ENCODE measurements around the gene TMEM135. TPM values are rescaled to one million over a fixed set of nuclear protein-coding genes. Genes with fewer than 3 reads are reported as not detected.
"Not testable (repeated sequence)": the region's sequence is repeated elsewhere in the genome, so short reads cannot be mapped to it uniquely, and the experiment has no call there.

TMEM135 gene
- total RNA-seq, 2 donors from 2014 or later = 23.9 to 25.3 TPM

GRCh38 chr11:87142594-87142993 lies 104.9 kb downstream of the TMEM135 start:
- no peaks in the 10 kb centered on the region for H3K27me3 Mint-ChIP-seq

GRCh38 chr11:87143641-87144040 lies 105.9 kb downstream of the TMEM135 start:
- H3K27me3 Mint-ChIP-seq = no peaks in the 10 kb centered on the region
- ATAC-seq (no peak), DNase-seq (no peak)
- H3K27ac Mint-ChIP-seq = no peak overlapping the region
- no peaks in the 10 kb centered on the region for H3K9me3 ChIP-seq (ENCODE audit: control insufficient read depth, low read length, poor library complexity, severe bottlenecking)
- H3K4me1 Mint-ChIP-seq = peaks cover 12% of the 10 kb centered on the region
- no peak overlapping the region for H3K4me3 Mint-ChIP-seq
- H3K36me3 Mint-ChIP-seq (ENCODE audit: low read depth) = no peaks in the 10 kb centered on the region

More at GRCh38 chr11:87142594-87142993, 104.9 kb downstream of the TMEM135 start:
- Mint-ChIP-seq H3K4me3 (no peak overlapping the region), H3K36me3 (ENCODE audit: low read depth) (no peaks in the 10 kb centered on the region), H3K27ac (no peak overlapping the region), H3K4me1 (peaks cover 12% of the 10 kb centered on the region)
- no peak for DNase-seq
- ATAC-seq = no peak
- H3K9me3 ChIP-seq (ENCODE audit: control insufficient read depth, low read length, poor library complexity, severe bottlenecking) = no peaks in the 10 kb centered on the region

- DNase-seq (no peak), ATAC-seq (no peak)
- Mint-ChIP-seq H3K4me1 (peaks cover 14% of the 10 kb centered on the region), H3K4me3 (no peak overlapping the region), H3K27me3 (no peaks in the 10 kb centered on the region), H3K27ac (no peak overlapping the region), H3K36me3 (ENCODE audit: low read depth) (no peaks in the 10 kb centered on the region)
- no peaks in the 10 kb centered on the region for H3K9me3 ChIP-seq (ENCODE audit: control insufficient read depth, low read length, poor library complexity, severe bottlenecking)
Observed at GRCh38 chr11:87144252-87144651, 106.5 kb downstream of the TMEM135 start.

- H3K4me3 Mint-ChIP-seq = no peak overlapping the region
- H3K9me3 ChIP-seq (ENCODE audit: control insufficient read depth, low read length, poor library complexity, severe bottlenecking) = no peaks in the 10 kb centered on the region
- peaks cover 6% of the 10 kb centered on the region for H3K36me3 Mint-ChIP-seq (ENCODE audit: low read depth)
- H3K27me3 Mint-ChIP-seq = no peaks in the 10 kb centered on the region
- H3K4me1 Mint-ChIP-seq = peaks cover 17% of the 10 kb centered on the region
- ATAC-seq = no peak
- no peak overlapping the region for H3K27ac Mint-ChIP-seq
- DNase-seq = no peak
Observed at GRCh38 chr11:87148749-87149148, 111.0 kb downstream of the TMEM135 start.

- not testable (repeated sequence) for H3K27ac Mint-ChIP-seq; H3K27me3 Mint-ChIP-seq; H3K4me3 Mint-ChIP-seq; DNase-seq; H3K36me3 Mint-ChIP-seq (ENCODE audit: low read depth); H3K9me3 ChIP-seq (ENCODE audit: control insufficient read depth, low read length, poor library complexity, severe bottlenecking); ATAC-seq
- peaks cover 17% of the 10 kb centered on the region for H3K4me1 Mint-ChIP-seq
Observed at GRCh38 chr11:87149782-87150181, 112.0 kb downstream of the TMEM135 start.

GRCh38 chr11:87150936-87151335 lies 113.2 kb downstream of the TMEM135 start:
- H3K9me3 ChIP-seq (ENCODE audit: control insufficient read depth, low read length, poor library complexity, severe bottlenecking) = no peaks in the 10 kb centered on the region
- DNase-seq (no peak), ATAC-seq (no peak)
- Mint-ChIP-seq H3K4me1 (peaks cover 15% of the 10 kb centered on the region), H3K27ac (no peak overlapping the region), H3K27me3 (no peaks in the 10 kb centered on the region), H3K36me3 (ENCODE audit: low read depth) (peaks cover 6% of the 10 kb centered on the region), H3K4me3 (no peak overlapping the region)

- Mint-ChIP-seq H3K4me1 (peaks cover 16% of the 10 kb centered on the region), H3K27me3 (no peaks in the 10 kb centered on the region), H3K4me3 (no peak overlapping the region), H3K27ac (no peak overlapping the region), H3K36me3 (ENCODE audit: low read depth) (peaks cover 6% of the 10 kb centered on the region)
- H3K9me3 ChIP-seq (ENCODE audit: control insufficient read depth, low read length, poor library complexity, severe bottlenecking) = no peaks in the 10 kb centered on the region
- ATAC-seq (no peak), DNase-seq (no peak)
Observed at GRCh38 chr11:87154246-87154645, 116.5 kb downstream of the TMEM135 start.

- peaks cover 6% of the 10 kb centered on the region for H3K4me1 Mint-ChIP-seq
- no peak for ATAC-seq
- H3K36me3 Mint-ChIP-seq (ENCODE audit: low read depth) = peaks cover 2% of the 10 kb centered on the region
- H3K9me3 ChIP-seq (ENCODE audit: control insufficient read depth, low read length, poor library complexity, severe bottlenecking) = no peaks in the 10 kb centered on the region
- no peak overlapping the region for H3K4me3 Mint-ChIP-seq
- H3K27ac Mint-ChIP-seq = no peak overlapping the region
- H3K27me3 Mint-ChIP-seq = no peaks in the 10 kb centered on the region
- no peak for DNase-seq
Observed at GRCh38 chr11:87156970-87157369, 119.2 kb downstream of the TMEM135 start.

GRCh38 chr11:87169076-87169475 lies 131.3 kb downstream of the TMEM135 start:
- not testable (repeated sequence) for H3K36me3 Mint-ChIP-seq (ENCODE audit: low read depth); H3K4me3 Mint-ChIP-seq; ATAC-seq; DNase-seq; H3K27ac Mint-ChIP-seq; H3K27me3 Mint-ChIP-seq; H3K4me1 Mint-ChIP-seq; H3K9me3 ChIP-seq (ENCODE audit: control insufficient read depth, low read length, poor library complexity, severe bottlenecking)

GRCh38 chr11:87173185-87174039 lies 135.7 kb downstream of the TMEM135 start:
- DNase-seq (no peak), ATAC-seq (no peak)
- peaks cover 4% of the 10 kb centered on the region for H3K36me3 Mint-ChIP-seq (ENCODE audit: low read depth)
- no peak overlapping the region for H3K27ac Mint-ChIP-seq
- no peaks in the 10 kb centered on the region for H3K27me3 Mint-ChIP-seq
- H3K4me1 Mint-ChIP-seq = peaks cover 3% of the 10 kb centered on the region
- no peak overlapping the region for H3K4me3 Mint-ChIP-seq
- H3K9me3 ChIP-seq (ENCODE audit: control insufficient read depth, low read length, poor library complexity, severe bottlenecking) = no peaks in the 10 kb centered on the region

GRCh38 chr11:87174870-87175269 lies 137.1 kb downstream of the TMEM135 start:
- no peak overlapping the region for H3K27ac Mint-ChIP-seq
- H3K4me1 Mint-ChIP-seq = peaks cover 3% of the 10 kb centered on the region
- no peaks in the 10 kb centered on the region for H3K9me3 ChIP-seq (ENCODE audit: control insufficient read depth, low read length, poor library complexity, severe bottlenecking)
- DNase-seq = no peak
- no peak for ATAC-seq
- H3K36me3 Mint-ChIP-seq (ENCODE audit: low read depth) = peaks cover 5% of the 10 kb centered on the region
- no peaks in the 10 kb centered on the region for H3K27me3 Mint-ChIP-seq
- no peak overlapping the region for H3K4me3 Mint-ChIP-seq

- Mint-ChIP-seq H3K4me1 (peaks cover 3% of the 10 kb centered on the region), H3K27ac (no peak overlapping the region), H3K27me3 (no peaks in the 10 kb centered on the region), H3K4me3 (no peak overlapping the region), H3K36me3 (ENCODE audit: low read depth) (peaks cover 5% of the 10 kb centered on the region)
- no peak for DNase-seq
- H3K9me3 ChIP-seq (ENCODE audit: control insufficient read depth, low read length, poor library complexity, severe bottlenecking) = no peaks in the 10 kb centered on the region
- no peak for ATAC-seq
Observed at GRCh38 chr11:87176044-87176443, 138.3 kb downstream of the TMEM135 start.

- DNase-seq (no peak), ATAC-seq (no peak)
- no peaks in the 10 kb centered on the region for H3K4me1 Mint-ChIP-seq
- no peak overlapping the region for H3K27ac Mint-ChIP-seq
- H3K27me3 Mint-ChIP-seq = no peaks in the 10 kb centered on the region
- no peaks in the 10 kb centered on the region for H3K9me3 ChIP-seq (ENCODE audit: control insufficient read depth, low read length, poor library complexity, severe bottlenecking)
- peaks cover 5% of the 10 kb centered on the region for H3K36me3 Mint-ChIP-seq (ENCODE audit: low read depth)
- H3K4me3 Mint-ChIP-seq = no peak overlapping the region
Observed at GRCh38 chr11:87179621-87180020, 141.9 kb downstream of the TMEM135 start.

GRCh38 chr11:87180742-87181141 lies 143.0 kb downstream of the TMEM135 start:
- H3K36me3 Mint-ChIP-seq (ENCODE audit: low read depth) = peaks cover 8% of the 10 kb centered on the region
- ATAC-seq (no peak), DNase-seq (no peak)
- peaks cover 6% of the 10 kb centered on the region for H3K4me1 Mint-ChIP-seq
- no peak overlapping the region for H3K4me3 Mint-ChIP-seq
- H3K9me3 ChIP-seq (ENCODE audit: control insufficient read depth, low read length, poor library complexity, severe bottlenecking) = no peaks in the 10 kb centered on the region
- no peaks in the 10 kb centered on the region for H3K27me3 Mint-ChIP-seq
- H3K27ac Mint-ChIP-seq = no peak overlapping the region

Measured in T-helper 17 cell (primary cell).